ENCODE results near the gene PPP1R12C.

GRCh38 chr19:55119053-55119452 lies 1.6 kb upstream of the PPP1R12C start:
- TF ChIP-seq, protein P1, sequence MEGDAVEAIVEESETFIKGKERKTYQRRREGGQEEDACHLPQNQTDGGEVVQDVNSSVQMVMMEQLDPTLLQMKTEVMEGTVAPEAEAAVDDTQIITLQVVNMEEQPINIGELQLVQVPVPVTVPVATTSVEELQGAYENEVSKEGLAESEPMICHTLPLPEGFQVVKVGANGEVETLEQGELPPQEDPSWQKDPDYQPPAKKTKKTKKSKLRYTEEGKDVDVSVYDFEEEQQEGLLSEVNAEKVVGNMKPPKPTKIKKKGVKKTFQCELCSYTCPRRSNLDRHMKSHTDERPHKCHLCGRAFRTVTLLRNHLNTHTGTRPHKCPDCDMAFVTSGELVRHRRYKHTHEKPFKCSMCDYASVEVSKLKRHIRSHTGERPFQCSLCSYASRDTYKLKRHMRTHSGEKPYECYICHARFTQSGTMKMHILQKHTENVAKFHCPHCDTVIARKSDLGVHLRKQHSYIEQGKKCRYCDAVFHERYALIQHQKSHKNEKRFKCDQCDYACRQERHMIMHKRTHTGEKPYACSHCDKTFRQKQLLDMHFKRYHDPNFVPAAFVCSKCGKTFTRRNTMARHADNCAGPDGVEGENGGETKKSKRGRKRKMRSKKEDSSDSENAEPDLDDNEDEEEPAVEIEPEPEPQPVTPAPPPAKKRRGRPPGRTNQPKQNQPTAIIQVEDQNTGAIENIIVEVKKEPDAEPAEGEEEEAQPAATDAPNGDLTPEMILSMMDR (IDR thresholded peaks at IDR 0.05), result no peak
- TF ChIP-seq POLR2AphosphoS5 (IDR thresholded peaks at IDR 0.05), result no peak

Measured in transverse colon (tissue), 4 donors.